HepG2 (cell line): ENCODE data around the gene SHISA9. TPM values are rescaled to one million over a fixed set of nuclear protein-coding genes. Genes with fewer than 3 reads are reported as not detected.
A peak's percentile ranks its signal among the peaks of the same experiment; 100 is the strongest.

Experiments
- ATAC-seq: fragments of 200-7000 bp; cut with Tn5 transposase; 3 replicates; pipeline ENCODE4 v1.9.1; 2020; ENCODE audit warnings: mild to moderate bottlenecking, moderate library complexity
- BruUV-seq: library from RNA; stranded (reverse); fragments of 400-500 nt; replicated peaks from 2 replicates; lab custom pipeline; 2021; lab: Mats Ljungman, UMichigan
- CTCF ChIA-PET: fragments of 300-600 bp; formaldehyde crosslinking; extraction: SDS; loops from one replicate; lab custom pipeline; 2021; ENCODE audit warnings: low total read pairs, inconsistent platforms, low intra/inter-chr PET ratio; lab: Yijun Ruan, JAX
- POLR2A ChIA-PET: fragments of 350-600 bp; sonication (Branson Sonifier 250); formaldehyde crosslinking; loops from one replicate; lab custom pipeline; 2020; ENCODE audit warnings: antibody characterized with exemption, inconsistent platforms; lab: Yijun Ruan, JAX
- DNase-seq: peaks from one replicate; pipeline ENCODE4 v3.0.0-alpha.2; 2015; ENCODE audit warnings: low spot score
- FAIRE-seq: peaks from 3 replicates; lab custom pipeline; 2011; peaks lifted over from hg19 to GRCh38; lab: Jason Lieb, UNC
- H2AFZ ChIP-seq: one replicate; pipeline ENCODE4 v1.6.1; 2011; ENCODE audit warnings: low read length, inconsistent platforms
- H3K27ac ChIP-seq: fragments of 300-600 bp; 3 replicates; pipeline ENCODE4 v1.8.0; 2011; ENCODE audit warnings: mixed run types, mild to moderate bottlenecking, mixed read lengths, low read length, inconsistent platforms; ENCODE audit not compliant: insufficient read depth; ENCODE audit errors: extremely low read length
- H3K27me3 ChIP-seq, 2 experiments: fragments of 200-600 bp in 1 of 2; 2 replicates in 1 of 2; 3 replicates in 1 of 2; pipeline versions ENCODE4 v1.6.0 to v1.8.0; 2011; ENCODE audit warnings: low read length in 2 of 2, mild to moderate bottlenecking in 2 of 2, moderate library complexity in 2 of 2, inconsistent platforms in 1 of 2; ENCODE audit not compliant: insufficient read depth in 2 of 2, control insufficient read depth in 1 of 2
- H3K36me3 ChIP-seq, 2 experiments: fragments of 200-600 bp in 1 of 2; replicated peaks in 1 of 2; 2 replicates in 1 of 2; 3 replicates in 1 of 2; pipeline versions ENCODE4 v1.5.1 to v1.8.0; 2011; ENCODE audit warnings: low read length in 2 of 2, inconsistent platforms in 1 of 2; ENCODE audit not compliant: insufficient read depth in 2 of 2, control insufficient read depth in 1 of 2
- H3K4me1 ChIP-seq: 2 replicates; pipeline ENCODE4 v1.5.1; 2012; ENCODE audit warnings: low read length, inconsistent platforms; ENCODE audit not compliant: insufficient read depth
- H3K4me2 ChIP-seq: 2 replicates; pipeline ENCODE4 v1.6.0; 2011; ENCODE audit warnings: low read depth, low read length, inconsistent platforms
- H3K4me3 ChIP-seq, 3 experiments: fragments of 200-600 bp in 1 of 3; sonication (generic), shearing (Covaris generic) in 1 of 3; replicated peaks in 1 of 3; 2 replicates each; pipeline ENCODE4 v1.5.1; 2011 to 2016; ENCODE audit warnings: low read length in 3 of 3, inconsistent platforms in 2 of 3, low read depth in 2 of 3, mild to moderate bottlenecking in 2 of 3, control low read depth in 1 of 3, mixed read lengths in 1 of 3; ENCODE audit not compliant: insufficient read depth in 1 of 3
- H3K79me2 ChIP-seq: one replicate; pipeline ENCODE4 v1.6.1; 2011; ENCODE audit warnings: low read length, inconsistent platforms; ENCODE audit not compliant: insufficient read depth
- H3K9ac ChIP-seq: 2 replicates; pipeline ENCODE4 v1.6.0; 2011; ENCODE audit warnings: mild to moderate bottlenecking, low read depth, low read length, inconsistent platforms; ENCODE audit not compliant: insufficient read depth
- H3K9me3 ChIP-seq: 2 replicates; pipeline ENCODE4 v1.5.1; 2012; ENCODE audit warnings: mild to moderate bottlenecking, low read length
- H4K20me1 ChIP-seq: 2 replicates; pipeline ENCODE4 v1.6.0; 2011; ENCODE audit warnings: inconsistent platforms, mild to moderate bottlenecking, low read length, moderate library complexity; ENCODE audit not compliant: insufficient read depth
- HNF4A ChIP-seq: sonication (generic); formaldehyde crosslinking; IDR thresholded peaks from 2 replicates; pipeline ENCODE4 v1.4.0; 2020; ENCODE audit warnings: missing genetic modification reagents
- STAT6 ChIP-seq: sonication (generic); formaldehyde crosslinking; IDR thresholded peaks from 2 replicates; pipeline ENCODE4 v1.4.0; 2020; ENCODE audit warnings: missing genetic modification reagents, mild to moderate bottlenecking, borderline replicate concordance
- ZNF18 ChIP-seq: sonication (generic); formaldehyde crosslinking; IDR thresholded peaks from 2 replicates; pipeline ENCODE4 v1.8.0; 2022; ENCODE audit warnings: mild to moderate bottlenecking, missing genetic modification reagents; ENCODE audit not compliant: insufficient replicate concordance
- ZNF180 ChIP-seq: sonication (generic); formaldehyde crosslinking; IDR thresholded peaks from 2 replicates; pipeline ENCODE4 v1.4.0; 2020; ENCODE audit warnings: low read depth, missing genetic modification reagents, borderline replicate concordance
- ZNF572 ChIP-seq: sonication (generic); formaldehyde crosslinking; IDR thresholded peaks from 2 replicates; pipeline ENCODE4 v1.5.1; 2020; ENCODE audit warnings: mild to moderate bottlenecking, missing genetic modification reagents
- WGBS: methylation state at CpG from one replicate; pipeline ENCODE4 v1.1.6; 2017; ENCODE audit warnings: low lambda C conversion rate; 5-methylcytosine and 5-hydroxymethylcytosine counted together
- in situ Hi-C: cut with HindIII; loops from 2 replicates; pipeline ENCODE4 v1.10.0; 2017; ENCODE audit warnings: low pct_unique_long_range_greater_than_20kb; ENCODE audit not compliant: extremely low pct_ligation_motif_present
- intact Hi-C: fragments of 100-400 bp; cut with micrococcal nuclease; formaldehyde crosslinking; loops from one replicate; pipeline ENCODE4 v1.10.0; 2022; ENCODE audit not compliant: unreplicated experiment
- polyA plus RNA-seq, 8 experiments: library from polyadenylated mRNA; depleted of rRNA in 3 of 8; stranded (reverse) in 7 of 8; unstranded in 1 of 8; fragments of >200 nt; fragmentation: Illumina TruSeq in 4 of 8; extraction: Trizol in 4 of 8; gene quantifications; 2 replicates each; pipeline versions ENCODE4 v1.2.1 to v1.2.3, GENCODE V29; 2011 to 2016; ENCODE audit warnings: low read depth in 4 of 8, missing spikeins in 1 of 8, mixed read lengths in 1 of 8; ENCODE audit not compliant: insufficient read depth in 1 of 8
- total RNA-seq, 5 experiments: library from RNA; depleted of rRNA; stranded (reverse); fragments of >200 nt; fragmentation: Illumina TruSeq; extraction: Trizol; gene quantifications; 2 replicates each; pipeline ENCODE4 v1.2.3, GENCODE V29; 2016; ENCODE audit warnings: low read depth in 1 of 5

The SHISA9 gene
- total and polyA plus RNA-seq, 2 of the 13 experiments (the other 11 are each of a cell fraction or from before 2014, with no cell fraction given): 0.01 TPM; not detected in 1

DNA sequence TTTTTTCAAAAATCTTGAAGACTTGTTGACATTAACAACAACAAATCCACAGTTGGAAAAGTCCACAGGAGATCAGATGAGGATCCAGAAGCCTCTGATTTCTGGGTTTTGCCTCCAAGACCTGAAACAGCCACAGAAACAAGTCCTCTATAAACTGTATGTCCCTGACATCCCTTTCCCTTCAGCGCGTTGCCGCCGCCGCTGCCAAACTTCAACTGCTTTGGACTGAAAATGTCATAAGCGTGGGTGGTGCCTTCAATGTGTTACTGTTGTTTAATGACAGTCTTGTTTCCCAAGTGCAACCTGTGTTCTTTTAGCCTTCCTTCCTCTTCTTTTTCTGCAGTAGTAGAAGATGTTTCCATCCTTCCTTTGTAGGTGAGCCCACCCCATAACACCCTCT lies 334.9 kb downstream of the SHISA9 start (continued):
- TF ChIP-seq ZNF18 (CRISPR knock-in tag): no peak

- no TSS peak for BruUV-seq
- Histone ChIP-seq H3K9me3 (no peaks in the 10 kb centered on the region), H3K4me1 (peaks cover 29% of the 10 kb centered on the region), H3K27ac (no peak overlapping the region), H3K9ac (no peak overlapping the region), H3K79me2 (no peaks in the 10 kb centered on the region), H3K4me2 (no peak overlapping the region), H3K27me3 (no peaks in the 10 kb centered on the region; a peak in 1 of 5 replicates), H4K20me1 (no peaks in the 10 kb centered on the region), H3K4me3 (no peak overlapping the region), H2AFZ (no peak overlapping the region), H3K36me3 (no peaks in the 10 kb centered on the region)
- no peak for FAIRE-seq
- in situ Hi-C loops: no loop called here
- intact Hi-C loops: no loop called here
- ChIA-PET CTCF (no interaction called here), POLR2A (no interaction called here)
- DNase-seq: peak; percentile 16
- peak; percentile 77 for ATAC-seq
- TF ChIP-seq ZNF572 (CRISPR knock-in tag) (no peak), STAT6 (CRISPR knock-in tag) (no peak), ZNF180 (CRISPR knock-in tag) (no peak), HNF4A (CRISPR knock-in tag) (peak; percentile 67)
- WGBS: 4% methylated on average over 2 of the region's 2 CpGs
These were observed 336.8 kb downstream of the SHISA9 start for GRCh38 chr16:13238182-13238581.
